G401 (cell line): ENCODE measurements around the gene ZDHHC18. TPM values are rescaled to one million over a fixed set of nuclear protein-coding genes. Genes with fewer than 3 reads are reported as not detected.

Experiments used
- DNase-seq: peaks from one replicate; pipeline ENCODE4 v3.0.0-alpha.2; 2015; ENCODE audit warnings: low spot score
- in situ Hi-C: cut with HindIII; loops from 2 replicates; pipeline ENCODE4 v1.10.0; 2016; ENCODE audit warnings: low sequenced_read_pairs, mixed read lengths
- total RNA-seq: library from RNA; depleted of rRNA; stranded (reverse); fragments of >200 nt; shearing (Covaris generic); gene quantifications from 2 replicates; pipeline ENCODE4 v1.2.3, GENCODE V29; 2014; rRNA removed

Gene ZDHHC18
- 19.6 and 43.5 TPM in 2 replicates for total RNA-seq

- in situ Hi-C loops, result no loop called here
- peak; percentile 63 for DNase-seq
Observed at GRCh38 chr1:26826261-26827105, at the start of gene ZDHHC18. TSS of gene ZDHHC18 (plus strand) at chr1:26826688. CDS start at chr1:26826805, 117 bp downstream.

GRCh38 chr1:26779098-26779668, 47.3 kb upstream of the ZDHHC18 start:
- in situ Hi-C loops, result no loop called here
- DNase-seq, result no peak

GRCh38 chr1:26780344-26780957, 46.0 kb upstream of the ZDHHC18 start:
- in situ Hi-C loops, result no loop called here
- DNase-seq, result peak; percentile 60

GRCh38 chr1:26781206-26781825, 45.2 kb upstream of the ZDHHC18 start:
- in situ Hi-C loops, result no loop called here
- DNase-seq, result no peak

- in situ Hi-C loops, result no loop called here
- DNase-seq, result no peak
Observed at GRCh38 chr1:26782521-26783212, 43.8 kb upstream of the ZDHHC18 start.

- no peak for DNase-seq
- in situ Hi-C loops, result no loop called here
Observed at GRCh38 chr1:26783646-26784022, 42.9 kb upstream of the ZDHHC18 start.

GRCh38 chr1:26784023-26784871, 42.2 kb upstream of the ZDHHC18 start:
- peak; percentile 57 for DNase-seq
- in situ Hi-C loops, result no loop called here

- in situ Hi-C loops, result no loop called here
Observed at GRCh38 chr1:26784886-26785285, 41.6 kb upstream of the ZDHHC18 start.

GRCh38 chr1:26785611-26786436, 40.7 kb upstream of the ZDHHC18 start:
- in situ Hi-C loops, result no loop called here
- DNase-seq, result peak; percentile 34

More at GRCh38 chr1:26784886-26785285, 41.6 kb upstream of the ZDHHC18 start:
- DNase-seq, result no peak

- in situ Hi-C loops, result no loop called here
- DNase-seq, result peak; percentile 64
Observed at GRCh38 chr1:26786437-26787380, 39.8 kb upstream of the ZDHHC18 start.

GRCh38 chr1:26787381-26787705, 39.1 kb upstream of the ZDHHC18 start:
- in situ Hi-C loops, result no loop called here
- no peak for DNase-seq

GRCh38 chr1:26787706-26788514, 38.6 kb upstream of the ZDHHC18 start, which contains the start of gene PIGV:
TSS of gene PIGV (plus strand) at chr1:26787950. CDS start at chr1:26790816, 2,866 bp downstream.
- DNase-seq, result peak; percentile 88
- in situ Hi-C loops, result no loop called here

GRCh38 chr1:26788515-26788785, 38.0 kb upstream of the ZDHHC18 start:
- in situ Hi-C loops, result no loop called here
- DNase-seq, result no peak

- peak; percentile 94 for DNase-seq
Observed at GRCh38 chr1:26788836-26789611, 37.5 kb upstream of the ZDHHC18 start.

GRCh38 chr1:26789612-26789865, 36.9 kb upstream of the ZDHHC18 start:
- in situ Hi-C loops, result no loop called here
- no peak for DNase-seq

More at GRCh38 chr1:26788836-26789611, 37.5 kb upstream of the ZDHHC18 start:
- in situ Hi-C loops, result no loop called here

GRCh38 chr1:26789931-26790330, 36.6 kb upstream of the ZDHHC18 start:
- in situ Hi-C loops, result no loop called here
- no peak for DNase-seq
